OCI-LY1 (cell line): Measurements from ENCODE around the gene CACNA1I.

Source experiments
- H2AFZ ChIP-seq: fragments of 200-600 bp; sonication (generic), shearing (Covaris generic); 2 replicates; pipeline ENCODE4 v1.6.0; 2014; ENCODE audit warnings: antibody characterized with exemption, mild to moderate bottlenecking, low read length
- H3F3A ChIP-seq: fragments of 200-600 bp; sonication (generic), shearing (Covaris generic); 2 replicates; pipeline ENCODE4 v1.6.0; 2014; ENCODE audit warnings: mild to moderate bottlenecking, antibody characterized with exemption, low read length, moderate library complexity; ENCODE audit not compliant: insufficient read depth
- H3K27ac ChIP-seq: fragments of 200-600 bp; sonication (generic); 2 replicates; pipeline ENCODE4 v1.5.1; 2014; ENCODE audit warnings: low read length, mixed run types, mild to moderate bottlenecking, low read depth; ENCODE audit not compliant: poor library complexity, severe bottlenecking
- H3K27me3 ChIP-seq: fragments of 200-600 bp; sonication (generic); 2 replicates; pipeline ENCODE4 v1.6.0; 2014; ENCODE audit warnings: antibody characterized with exemption, mild to moderate bottlenecking, low read length, moderate library complexity; ENCODE audit not compliant: insufficient read depth
- H3K36me3 ChIP-seq: fragments of 200-600 bp; sonication (generic); 2 replicates; pipeline ENCODE4 v1.6.1; 2014; ENCODE audit warnings: mild to moderate bottlenecking, antibody characterized with exemption, low read length, moderate library complexity, mixed read lengths; ENCODE audit not compliant: insufficient read depth
- H3K4me1 ChIP-seq: fragments of 200-600 bp; sonication (generic); 2 replicates; pipeline ENCODE4 v1.5.1; 2014; ENCODE audit warnings: mild to moderate bottlenecking, low read length, moderate library complexity; ENCODE audit not compliant: insufficient read depth, severe bottlenecking
- H3K4me2 ChIP-seq: fragments of 200-600 bp; sonication (generic), shearing (Covaris generic); 2 replicates; pipeline ENCODE4 v1.6.1; 2014; ENCODE audit warnings: low read length
- H3K4me3 ChIP-seq: fragments of 200-600 bp; sonication (generic); 2 replicates; pipeline ENCODE4 v1.5.1; 2014; ENCODE audit warnings: low read length, low read depth, mild to moderate bottlenecking, mixed read lengths; ENCODE audit not compliant: poor library complexity, severe bottlenecking
- H3K79me2 ChIP-seq: fragments of 200-600 bp; shearing (Covaris generic); 2 replicates; pipeline ENCODE4 v1.6.1; 2016; ENCODE audit warnings: mixed run types, low read length, mixed read lengths; ENCODE audit not compliant: insufficient read depth
- H3K9ac ChIP-seq: fragments of 200-600 bp; sonication (generic), shearing (Covaris generic); 2 replicates; pipeline ENCODE4 v1.6.1; 2014; ENCODE audit warnings: mild to moderate bottlenecking, low read length, mixed read lengths
- H3K9me2 ChIP-seq: fragments of 200-600 bp; sonication (generic), shearing (Covaris generic); 2 replicates; pipeline ENCODE4 v1.6.1; 2014; ENCODE audit warnings: low read depth, mild to moderate bottlenecking, low read length, mixed read lengths
- H3K9me3 ChIP-seq: fragments of 200-600 bp; shearing (Covaris generic); 2 replicates; pipeline ENCODE4 v1.6.1; 2014; ENCODE audit warnings: low read length, mixed read lengths
- H4K20me1 ChIP-seq: fragments of 200-600 bp; sonication (generic), shearing (Covaris generic); 2 replicates; pipeline ENCODE4 v1.6.0; 2016; ENCODE audit warnings: mild to moderate bottlenecking, low read length; ENCODE audit not compliant: insufficient read depth
- EZH2 ChIP-seq: fragments of 200-600 bp; sonication (generic), shearing (Covaris generic); IDR thresholded peaks from 2 replicates; pipeline ENCODE4 v1.8.0; 2017; ENCODE audit warnings: borderline replicate concordance, mixed run types, mild to moderate bottlenecking, antibody characterized with exemption, low read length, moderate library complexity, mixed read lengths
- TF ChIP-seq, protein P1 (sequence below): fragments of 200-600 bp; sonication (generic), shearing (Covaris generic); IDR thresholded peaks from 2 replicates; pipeline ENCODE4 v1.5.1; 2017; ENCODE audit warnings: mild to moderate bottlenecking, antibody characterized with exemption, low read length, moderate library complexity, mixed read lengths

The CACNA1I gene

DNA sequence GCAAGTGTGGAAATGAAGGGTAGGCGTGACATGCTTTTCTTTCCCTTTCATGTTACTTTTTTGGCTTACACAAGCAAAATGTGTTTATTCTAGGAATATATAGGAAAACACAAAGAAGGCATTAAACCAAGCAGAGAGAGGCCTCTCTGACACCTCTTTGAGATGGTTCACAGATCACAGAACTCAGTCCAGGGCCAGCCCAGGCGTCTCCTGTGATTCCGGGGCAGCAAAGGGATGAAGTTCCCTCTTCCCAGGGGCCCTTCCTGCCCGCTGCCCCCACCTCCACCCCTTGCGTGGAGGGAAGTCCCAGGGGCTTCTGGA, 78.0 kb downstream of the CACNA1I start:
- no peak overlapping the region for H3K4me2 ChIP-seq
- TF ChIP-seq EZH2: no peak

DNA sequence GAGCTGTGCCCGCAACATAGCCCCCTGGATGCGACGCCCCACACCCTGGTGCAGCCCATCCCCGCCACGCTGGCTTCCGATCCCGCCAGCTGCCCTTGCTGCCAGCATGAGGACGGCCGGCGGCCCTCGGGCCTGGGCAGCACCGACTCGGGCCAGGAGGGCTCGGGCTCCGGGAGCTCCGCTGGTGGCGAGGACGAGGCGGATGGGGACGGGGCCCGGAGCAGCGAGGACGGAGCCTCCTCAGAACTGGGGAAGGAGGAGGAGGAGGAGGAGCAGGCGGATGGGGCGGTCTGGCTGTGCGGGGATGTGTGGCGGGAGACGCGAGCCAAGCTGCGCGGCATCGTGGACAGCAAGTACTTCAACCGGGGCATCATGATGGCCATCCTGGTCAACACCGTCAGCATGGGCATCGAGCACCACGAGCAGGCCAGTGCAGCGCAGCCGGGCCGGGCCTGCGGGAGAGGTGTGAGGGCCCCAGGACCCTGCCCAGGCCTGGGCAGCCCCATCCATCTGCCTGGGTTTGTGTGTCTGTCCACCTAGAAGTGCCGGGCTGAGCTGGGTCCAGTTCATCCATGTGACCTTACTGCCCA, 79.0 kb downstream of the CACNA1I start:
- Histone ChIP-seq H4K20me1 (no peaks in the 10 kb centered on the region), H2AFZ (no peak overlapping the region), H3K79me2 (no peaks in the 10 kb centered on the region), H3K4me1 (no peaks in the 10 kb centered on the region), H3K4me3 (no peak overlapping the region), H3K9ac (no peak overlapping the region), H3K4me2 (no peak overlapping the region), H3F3A (no peaks in the 10 kb centered on the region), H3K27ac (no peak overlapping the region), H3K9me3 (no peaks in the 10 kb centered on the region), H3K36me3 (no peaks in the 10 kb centered on the region), H3K27me3 (no peaks in the 10 kb centered on the region), H3K9me2 (no peaks in the 10 kb centered on the region)
- no peak for TF ChIP-seq EZH2
- TF ChIP-seq, protein P1, sequence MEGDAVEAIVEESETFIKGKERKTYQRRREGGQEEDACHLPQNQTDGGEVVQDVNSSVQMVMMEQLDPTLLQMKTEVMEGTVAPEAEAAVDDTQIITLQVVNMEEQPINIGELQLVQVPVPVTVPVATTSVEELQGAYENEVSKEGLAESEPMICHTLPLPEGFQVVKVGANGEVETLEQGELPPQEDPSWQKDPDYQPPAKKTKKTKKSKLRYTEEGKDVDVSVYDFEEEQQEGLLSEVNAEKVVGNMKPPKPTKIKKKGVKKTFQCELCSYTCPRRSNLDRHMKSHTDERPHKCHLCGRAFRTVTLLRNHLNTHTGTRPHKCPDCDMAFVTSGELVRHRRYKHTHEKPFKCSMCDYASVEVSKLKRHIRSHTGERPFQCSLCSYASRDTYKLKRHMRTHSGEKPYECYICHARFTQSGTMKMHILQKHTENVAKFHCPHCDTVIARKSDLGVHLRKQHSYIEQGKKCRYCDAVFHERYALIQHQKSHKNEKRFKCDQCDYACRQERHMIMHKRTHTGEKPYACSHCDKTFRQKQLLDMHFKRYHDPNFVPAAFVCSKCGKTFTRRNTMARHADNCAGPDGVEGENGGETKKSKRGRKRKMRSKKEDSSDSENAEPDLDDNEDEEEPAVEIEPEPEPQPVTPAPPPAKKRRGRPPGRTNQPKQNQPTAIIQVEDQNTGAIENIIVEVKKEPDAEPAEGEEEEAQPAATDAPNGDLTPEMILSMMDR: no peak

More for the DNA sequence above, 78.0 kb downstream of the CACNA1I start:
- Histone ChIP-seq H3K4me1 (no peaks in the 10 kb centered on the region), H3F3A (no peaks in the 10 kb centered on the region), H3K36me3 (no peaks in the 10 kb centered on the region), H3K27ac (no peak overlapping the region), H2AFZ (no peak overlapping the region), H3K27me3 (no peaks in the 10 kb centered on the region), H3K9ac (no peak overlapping the region), H3K79me2 (no peaks in the 10 kb centered on the region), H3K4me3 (no peak overlapping the region), H3K9me3 (no peaks in the 10 kb centered on the region), H4K20me1 (no peaks in the 10 kb centered on the region), H3K9me2 (no peaks in the 10 kb centered on the region)

DNA sequence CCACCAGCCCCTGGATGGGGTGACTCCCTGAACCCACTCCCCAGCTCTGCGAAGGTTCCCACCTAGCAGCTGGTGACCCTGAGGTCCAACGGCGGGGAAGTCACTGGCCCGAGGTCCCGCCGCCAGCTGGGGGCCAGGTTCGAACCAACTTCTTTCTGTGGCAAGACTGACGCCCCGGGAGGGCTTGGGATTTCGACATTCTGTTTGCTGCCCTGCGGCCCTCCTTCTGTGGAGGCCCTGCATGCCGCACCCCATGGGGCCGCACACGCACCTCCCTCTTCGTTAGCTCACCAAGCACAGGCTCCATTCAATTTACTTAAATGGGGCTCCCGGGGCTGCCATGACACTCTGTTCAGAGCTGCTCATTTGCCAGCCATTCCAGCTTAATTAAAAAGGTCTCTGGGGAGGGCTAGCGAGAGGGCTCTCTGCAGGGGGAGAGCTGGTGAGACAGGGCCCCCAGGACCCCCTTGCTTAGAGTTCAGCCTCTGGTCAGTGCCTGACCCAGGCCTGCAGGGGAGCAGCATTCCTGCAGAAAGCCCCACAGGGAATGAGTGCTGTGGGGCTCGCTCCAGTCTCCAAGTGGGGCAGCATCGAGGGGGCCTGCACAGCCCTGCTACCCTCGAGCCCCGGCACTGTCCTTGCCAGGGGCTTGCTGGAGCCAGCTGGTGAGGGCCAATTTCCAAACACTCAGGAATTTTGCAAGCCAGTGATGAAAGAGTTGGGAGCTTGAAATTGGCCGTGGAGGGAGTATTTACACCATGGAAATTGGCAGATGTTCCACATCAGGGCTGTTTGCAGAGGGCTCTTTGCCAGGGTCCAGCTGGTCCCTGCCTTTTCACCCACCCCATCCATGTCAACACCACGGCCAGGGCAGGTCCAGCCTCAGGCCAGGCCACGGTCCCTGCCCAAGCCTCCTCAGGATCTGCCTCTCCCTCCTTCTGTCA, 80.8 kb downstream of the CACNA1I start:
- Histone ChIP-seq H3K27me3 (no peaks in the 10 kb centered on the region), H3K4me2 (no peak overlapping the region), H3F3A (no peaks in the 10 kb centered on the region), H3K9ac (no peak overlapping the region), H3K79me2 (no peaks in the 10 kb centered on the region), H3K27ac (no peak overlapping the region), H3K4me3 (no peak overlapping the region), H3K36me3 (no peaks in the 10 kb centered on the region), H4K20me1 (no peaks in the 10 kb centered on the region), H3K9me2 (no peaks in the 10 kb centered on the region), H3K4me1 (no peaks in the 10 kb centered on the region), H3K9me3 (no peaks in the 10 kb centered on the region), H2AFZ (no peak overlapping the region)
- TF ChIP-seq, protein P1: no peak
- TF ChIP-seq EZH2: no peak
